ENCODE measurements around the gene MDK.

The MDK gene

DNA sequence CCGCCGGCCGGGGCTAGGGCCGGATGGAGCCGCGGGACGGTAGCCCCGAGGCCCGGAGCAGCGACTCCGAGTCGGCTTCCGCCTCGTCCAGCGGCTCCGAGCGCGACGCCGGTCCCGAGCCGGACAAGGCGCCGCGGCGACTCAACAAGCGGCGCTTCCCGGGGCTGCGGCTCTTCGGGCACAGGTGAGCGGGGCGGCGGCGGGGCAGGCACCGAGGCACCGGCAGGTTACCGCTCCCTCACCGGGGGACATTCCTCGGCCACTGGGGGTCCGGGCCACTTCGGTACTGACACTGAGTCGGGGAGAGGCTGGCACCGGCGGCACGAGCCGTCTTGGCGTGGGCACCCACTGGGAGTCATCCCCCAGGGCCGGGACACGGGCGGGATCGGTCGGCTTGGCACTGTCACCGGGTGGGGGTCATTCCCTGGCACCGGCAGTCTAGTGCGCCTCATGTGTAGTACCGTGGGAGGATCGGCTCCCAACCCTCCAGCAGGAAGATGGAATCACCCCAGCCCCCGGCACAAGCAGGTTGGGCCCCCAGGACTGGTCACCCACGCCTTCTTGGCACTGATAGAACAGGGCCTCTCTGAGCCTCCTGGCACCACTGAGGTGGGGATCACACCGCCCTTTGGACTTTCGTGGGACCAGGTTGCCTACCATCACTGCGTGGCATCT is 33.7 kb upstream of the MDK start:
- DNase-seq (ENCODE audit: low read depth in 2 of 2, low spot score in 1 of 2), result no peak

- DNase-seq (ENCODE audit: low read depth in 2 of 2, low spot score in 1 of 2), result peak in 1 of 2 donors; percentile 55
These were observed 32.7 kb upstream of the MDK start for GRCh38 chr11:46348566-46349401.

DNA sequence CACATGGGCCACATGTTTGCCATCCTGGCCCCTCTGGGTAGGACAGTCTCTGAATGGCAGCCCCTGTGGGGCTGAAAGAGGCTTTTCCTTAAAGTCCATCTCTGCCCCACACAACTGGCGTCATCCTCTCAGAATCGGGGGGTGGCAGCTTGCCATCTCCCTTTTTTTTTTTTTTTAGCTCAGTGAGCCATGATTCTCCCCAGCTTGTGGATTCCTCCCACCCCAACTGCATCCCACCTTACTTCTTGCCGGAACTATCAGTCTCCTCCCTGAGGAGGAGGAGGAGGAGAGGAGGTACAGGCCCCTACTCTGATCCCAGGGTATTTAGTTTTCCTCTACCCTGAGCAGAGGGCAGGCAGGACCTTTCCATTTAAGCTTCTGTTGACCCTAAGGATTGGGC is 30.8 kb upstream of the MDK start:
- DNase-seq (ENCODE audit: low read depth in 2 of 2, low spot score in 1 of 2), result no peak

GRCh38 chr11:46351148-46351547 is 30.3 kb upstream of the MDK start:
- no peak for DNase-seq (ENCODE audit: low read depth in 2 of 2, low spot score in 1 of 2)

DNA sequence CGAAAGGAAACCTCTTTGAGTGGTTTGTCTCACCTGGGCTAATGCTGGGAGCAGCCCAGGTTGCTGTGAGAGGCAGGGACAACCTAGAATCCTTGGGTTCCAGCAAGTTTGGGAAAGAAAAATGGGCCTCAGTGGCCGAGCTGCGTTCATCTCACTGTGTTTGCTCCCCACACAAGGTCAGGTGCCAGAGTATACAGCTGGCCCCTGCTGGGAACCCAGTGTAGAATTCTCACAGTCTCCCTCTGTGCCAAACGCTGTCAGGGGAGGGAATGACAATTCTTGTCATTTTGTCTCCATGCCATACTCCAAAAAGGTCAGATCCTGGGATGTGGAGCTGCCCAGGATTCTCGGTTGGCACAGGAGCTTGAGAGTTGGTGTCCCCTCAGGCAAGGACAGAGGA is 29.9 kb upstream of the MDK start:
- no peak for DNase-seq (ENCODE audit: low read depth in 2 of 2, low spot score in 1 of 2)

DNA sequence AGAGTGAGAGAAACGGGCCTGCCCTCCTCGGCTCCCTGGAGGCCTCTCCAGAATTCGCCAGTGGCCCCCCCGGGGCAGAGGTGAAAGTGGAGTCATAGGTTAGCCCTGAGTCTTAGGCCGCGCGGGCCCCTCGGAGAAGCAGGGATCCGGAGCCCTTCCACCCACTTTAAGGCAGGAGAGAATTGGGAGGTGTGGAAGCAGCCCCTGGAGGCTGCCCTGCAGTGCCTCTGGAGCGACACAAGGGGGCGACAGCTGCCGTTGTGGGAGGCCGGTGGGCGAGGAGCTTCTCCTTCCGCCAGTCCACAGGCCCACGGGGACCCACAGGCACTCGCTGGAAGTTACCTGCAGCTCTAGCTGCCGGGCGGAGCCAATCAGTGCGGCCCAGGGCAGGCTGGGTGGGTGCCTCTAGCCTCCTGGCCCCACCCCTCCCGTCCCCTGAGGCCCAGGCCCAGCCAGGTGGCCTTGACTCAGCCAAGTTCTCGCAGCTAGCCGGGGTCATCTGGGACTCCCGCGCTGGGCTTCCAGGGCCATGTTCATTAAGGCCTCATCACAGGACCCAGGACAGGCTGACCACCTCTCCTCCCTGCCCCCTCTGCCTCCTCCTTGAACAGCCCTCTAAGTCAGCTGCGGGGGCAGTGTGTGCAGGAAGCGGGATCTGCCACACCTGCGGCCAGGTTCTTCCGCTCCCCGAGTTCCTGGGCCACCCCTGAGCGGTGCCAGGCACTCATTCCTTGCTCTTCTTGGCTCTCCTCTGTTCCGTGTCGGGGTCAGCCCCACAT is 29.2 kb upstream of the MDK start:
- peak in 1 of 2 donors; percentile 50 for DNase-seq (ENCODE audit: low read depth in 2 of 2, low spot score in 1 of 2)

- peak in 1 of 2 donors; percentile 67 for DNase-seq (ENCODE audit: low read depth in 2 of 2, low spot score in 1 of 2)
These were observed 27.8 kb upstream of the MDK start for GRCh38 chr11:46353698-46354097.

DNA sequence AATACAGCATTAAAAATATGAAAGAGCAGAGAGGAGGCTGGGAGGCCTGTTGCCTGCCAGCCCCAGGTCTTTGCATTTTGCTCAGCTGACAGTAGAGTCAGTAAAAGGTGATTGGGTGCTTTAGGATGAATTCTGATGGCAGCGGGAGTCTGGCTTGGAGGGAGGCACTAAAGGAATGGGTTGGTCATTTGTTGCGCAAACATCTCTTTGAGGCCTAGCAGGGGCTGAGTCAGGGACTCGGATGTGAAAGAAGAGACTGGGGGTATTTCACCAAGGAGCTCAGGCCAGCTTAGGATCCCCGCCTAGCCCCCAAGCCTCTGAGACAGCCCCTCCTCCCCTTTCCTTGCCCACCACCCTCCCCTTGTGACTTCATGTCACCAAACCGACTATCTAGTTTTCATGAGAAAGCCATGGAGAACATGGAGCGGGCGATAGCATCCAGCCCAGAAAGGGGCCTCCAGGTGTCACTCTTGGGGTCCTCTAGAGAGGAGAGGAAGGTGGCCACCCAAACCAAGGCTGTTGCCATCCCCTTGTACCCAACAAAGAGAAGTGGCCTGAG is 24.5 kb upstream of the MDK start:
- DNase-seq (ENCODE audit: low read depth in 2 of 2, low spot score in 1 of 2), result no peak

DNA sequence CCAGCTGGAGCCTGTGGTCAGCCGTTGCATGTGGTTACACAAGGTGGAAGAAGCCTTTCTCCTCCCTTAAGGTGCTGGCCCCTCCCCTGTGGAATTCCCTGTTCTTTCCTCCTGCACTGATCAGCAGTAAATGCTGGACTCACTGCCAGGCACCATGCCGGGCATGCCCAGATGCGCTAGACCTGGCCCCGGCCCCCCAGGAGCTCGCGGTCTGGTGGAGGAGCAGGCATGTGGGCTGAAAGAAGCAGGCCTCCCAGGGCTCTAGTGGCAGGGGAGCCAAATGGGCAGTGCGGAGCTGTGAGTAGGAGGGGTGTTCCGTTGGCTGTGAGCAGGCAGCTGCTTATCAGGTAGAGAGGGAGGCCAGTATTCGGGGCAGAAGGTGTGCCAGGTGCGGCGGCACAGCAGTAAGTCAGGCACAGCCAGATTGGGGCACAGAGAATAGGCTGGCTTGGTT is 24.0 kb upstream of the MDK start:
- DNase-seq (ENCODE audit: low read depth in 2 of 2, low spot score in 1 of 2), result no peak

DNA sequence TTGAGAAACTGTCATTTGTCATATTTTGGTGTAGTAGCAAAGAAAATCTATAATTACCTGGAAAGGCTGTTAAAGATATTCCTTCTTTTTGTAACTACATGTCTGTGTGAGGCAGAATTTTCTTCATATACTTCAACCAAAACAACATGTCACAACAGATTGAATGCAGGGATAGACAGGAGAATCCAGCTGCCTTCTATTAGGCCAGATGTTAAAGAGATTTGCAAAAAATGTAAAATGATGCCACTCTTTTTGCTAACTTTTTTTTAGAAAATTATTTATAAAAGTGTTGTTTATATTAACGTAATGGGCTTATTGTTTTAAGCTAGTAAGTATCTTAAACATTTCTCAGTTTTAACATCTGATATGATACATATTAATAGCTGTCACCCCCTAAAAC is 21.5 kb upstream of the MDK start:
- DNase-seq (ENCODE audit: low read depth in 2 of 2, low spot score in 1 of 2), result no peak

DNA sequence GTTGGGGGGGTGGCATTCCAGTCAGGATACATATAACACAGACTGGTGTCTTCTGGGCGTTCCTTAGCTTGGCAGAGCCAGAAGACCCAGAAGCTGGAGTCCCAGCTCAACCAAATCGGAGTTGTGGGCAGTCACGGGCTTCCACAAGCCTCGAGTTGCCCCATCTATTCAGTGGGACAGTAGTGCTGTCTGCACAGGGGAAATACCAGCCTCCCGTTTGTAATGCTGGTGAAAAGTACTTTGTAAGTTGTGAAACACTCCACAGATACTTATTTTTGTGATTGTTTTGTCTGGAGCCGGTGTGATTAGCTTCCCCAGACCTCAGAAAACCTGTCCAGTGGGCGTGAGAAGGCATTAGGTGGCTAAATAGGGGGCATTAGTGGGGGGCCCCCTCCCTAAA is 20.6 kb upstream of the MDK start:
- DNase-seq (ENCODE audit: low read depth in 2 of 2, low spot score in 1 of 2), result no peak

GRCh38 chr11:46361283-46362155 is 19.9 kb upstream of the MDK start:
- no peak for DNase-seq (ENCODE audit: low read depth in 2 of 2, low spot score in 1 of 2)

DNA sequence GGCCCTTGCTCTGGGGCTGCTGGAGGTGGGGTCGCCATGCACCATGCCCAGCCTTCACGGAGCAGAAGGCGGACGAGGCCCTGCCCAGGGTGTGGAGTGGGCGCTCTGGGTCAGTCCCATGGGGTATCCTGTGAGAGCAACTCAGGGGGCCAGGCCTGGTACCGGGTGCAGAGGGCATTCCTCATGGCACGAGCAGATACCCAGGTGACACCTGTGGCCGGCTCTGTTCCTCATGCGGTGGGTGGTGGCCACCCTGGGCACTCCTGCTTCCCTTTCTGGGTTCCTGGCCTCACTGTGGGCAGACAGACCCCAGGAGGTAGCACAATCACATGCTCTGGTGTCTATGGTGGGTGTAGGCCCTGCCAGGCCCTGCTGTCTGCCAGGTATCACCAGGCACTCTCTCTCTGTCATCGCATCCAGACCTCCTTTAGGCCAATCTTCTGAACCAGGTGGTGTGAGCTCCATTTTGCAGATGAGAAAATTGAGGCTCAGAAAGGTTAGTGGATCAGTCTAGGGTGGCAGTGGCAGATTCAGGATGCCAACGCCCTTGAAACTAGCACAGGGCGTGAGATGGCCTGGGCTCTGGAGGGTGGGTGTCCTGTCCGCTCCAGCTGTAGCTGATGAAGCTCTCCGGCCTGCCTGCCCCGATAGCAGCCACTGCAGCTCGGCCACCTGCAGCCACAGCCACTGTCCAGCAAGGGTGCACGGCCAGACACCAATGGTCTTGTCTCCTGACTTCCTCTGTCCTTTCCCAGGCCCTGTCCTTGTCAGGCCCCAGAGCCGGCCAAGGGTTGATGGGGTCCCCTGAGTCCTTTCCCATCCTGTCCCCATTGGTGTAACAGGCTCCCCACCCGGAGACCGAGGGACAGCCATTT is 19.1 kb upstream of the MDK start:
- no peak for DNase-seq (ENCODE audit: low read depth in 2 of 2, low spot score in 1 of 2)

DNA sequence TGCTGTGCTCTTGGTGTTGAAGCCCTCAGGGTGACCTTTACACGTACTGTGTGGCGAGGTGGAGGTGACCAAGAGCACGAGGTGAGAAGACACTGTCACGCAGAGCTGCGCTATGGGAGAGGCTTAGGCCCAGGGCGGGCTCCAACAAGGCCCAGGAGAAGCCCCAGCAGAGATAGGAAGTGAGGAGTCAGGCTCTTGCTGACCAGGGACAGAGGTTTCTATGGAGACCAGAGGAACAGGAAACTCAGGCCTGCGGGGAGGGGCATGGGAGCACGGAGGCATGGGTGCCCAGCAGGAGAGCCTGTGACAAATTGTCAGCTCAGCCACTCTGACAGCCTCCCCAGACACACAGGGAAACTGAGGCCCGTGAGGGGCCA is 18.4 kb upstream of the MDK start:
- DNase-seq (ENCODE audit: low read depth in 2 of 2, low spot score in 1 of 2), result no peak

DNA sequence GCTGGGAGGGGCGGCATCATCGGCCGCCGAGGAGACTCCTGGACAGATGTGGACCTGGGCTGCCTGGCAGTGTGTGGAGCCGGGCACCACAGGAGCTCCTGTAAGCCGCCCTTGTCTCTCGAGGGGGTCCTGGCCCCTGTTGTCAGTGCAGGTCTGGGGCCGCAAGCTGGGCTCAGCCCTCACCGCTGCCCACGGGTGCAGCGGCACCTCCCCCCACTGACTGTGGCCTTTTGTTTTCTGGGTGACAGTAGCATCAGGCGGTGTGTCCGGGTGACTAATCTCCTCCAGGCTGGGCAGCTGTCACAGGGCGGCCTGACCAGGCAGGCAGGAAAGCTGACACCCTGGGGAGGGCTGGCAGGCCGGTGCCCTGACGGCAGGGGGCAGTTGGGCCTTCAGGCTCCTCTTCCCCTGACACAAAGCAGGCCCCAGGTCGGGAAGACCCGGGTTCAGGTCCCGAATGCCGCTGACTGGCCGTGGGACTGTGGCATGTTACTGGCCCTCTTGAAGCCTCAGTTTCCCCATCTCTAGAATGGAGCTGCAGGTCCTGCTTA is 17.9 kb upstream of the MDK start:
- DNase-seq (ENCODE audit: low read depth in 2 of 2, low spot score in 1 of 2), result no peak

- DNase-seq (ENCODE audit: low read depth in 2 of 2, low spot score in 1 of 2), result no peak
These were observed 17.4 kb upstream of the MDK start for GRCh38 chr11:46364056-46364455.

DNA sequence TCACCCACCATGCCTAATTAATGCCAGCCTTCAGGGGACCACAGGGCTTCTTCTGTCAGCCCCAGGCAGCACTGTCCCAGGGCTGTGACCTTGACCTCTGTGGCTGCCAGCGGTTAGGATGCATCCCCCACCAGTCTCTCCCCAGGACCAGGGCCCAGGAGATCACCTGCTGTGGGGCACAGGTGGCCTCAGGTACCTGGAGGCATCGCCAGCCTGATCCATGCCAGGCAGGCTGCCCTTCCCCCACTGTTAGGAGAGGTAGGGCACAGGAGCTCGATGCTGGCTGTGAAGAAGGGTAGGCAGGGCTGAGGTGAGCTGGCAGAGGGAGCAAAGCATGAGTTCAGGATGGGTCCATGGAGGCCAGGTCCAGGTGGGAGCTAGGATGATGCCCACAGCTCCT is 16.7 kb upstream of the MDK start:
- DNase-seq (ENCODE audit: low read depth in 2 of 2, low spot score in 1 of 2), result no peak

DNA sequence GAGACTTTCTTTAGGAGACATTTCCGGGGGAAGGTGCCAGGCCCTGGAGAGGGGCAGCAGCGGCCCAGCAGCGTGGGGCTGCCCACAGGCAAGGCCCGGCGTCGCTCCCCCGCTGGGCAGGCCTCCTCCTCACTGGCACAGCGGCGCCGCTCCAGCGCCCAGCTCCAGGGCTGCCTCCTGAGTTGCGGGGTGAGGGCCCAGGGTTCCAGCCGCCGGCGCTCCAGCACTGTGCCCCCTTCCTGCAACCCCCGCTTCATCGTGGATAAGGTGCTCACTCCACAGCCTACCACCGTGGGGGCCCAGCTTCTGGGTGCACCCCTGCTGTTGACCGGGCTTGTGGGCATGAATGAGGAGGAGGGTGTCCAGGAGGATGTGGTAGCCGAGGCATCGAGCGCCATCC is 15.2 kb upstream of the MDK start:
- no peak for DNase-seq (ENCODE audit: low read depth in 2 of 2, low spot score in 1 of 2)

- no peak for DNase-seq (ENCODE audit: low read depth in 2 of 2, low spot score in 1 of 2)
These were observed 14.8 kb upstream of the MDK start for GRCh38 chr11:46366661-46367161.

Measured in stimulated activated CD8-positive, alpha-beta memory T cell treated with anti-CD3 and anti-CD28 coated beads, Interleukin-4, amount 100 ng/mL, for 4 hours (primary cell).